Measurements from ENCODE around the gene TKFC. TPM values are rescaled to one million over a fixed set of nuclear protein-coding genes. Genes with fewer than 3 reads are reported as not detected.
"Not testable (repeated sequence)": the region's sequence is repeated elsewhere in the genome, so short reads cannot be mapped to it uniquely, and the experiment has no call there.

The TKFC gene
- total RNA-seq, 1 donor from 2014 or later = 21.2 TPM

- DNase-seq (ENCODE audit: low spot score) = no peak
Measured at GRCh38 chr11:61364012-61364675, 31.1 kb downstream of the TKFC start.

DNA sequence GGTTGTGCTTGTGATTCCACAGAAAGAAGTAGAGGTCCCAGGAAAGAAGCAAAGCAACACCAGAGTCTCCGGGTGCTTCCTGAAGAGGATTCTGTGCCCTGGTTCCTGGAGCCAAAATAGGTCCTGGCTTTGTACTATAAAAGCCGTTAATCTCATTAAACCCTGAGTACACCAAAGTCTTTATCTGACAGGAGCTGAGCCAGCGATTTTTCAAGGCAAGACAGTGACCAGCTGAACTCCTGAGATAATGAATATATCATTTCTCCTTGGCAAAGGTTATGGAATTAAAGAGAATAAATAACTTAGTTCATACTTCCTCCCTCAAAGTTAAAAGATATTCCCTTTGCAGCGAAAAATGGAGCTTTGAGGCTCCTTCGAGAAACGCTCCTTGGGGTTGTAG lies 34.4 kb downstream of the TKFC start:
- no peak for DNase-seq (ENCODE audit: low spot score)

GRCh38 chr11:61368646-61369045 lies 35.6 kb downstream of the TKFC start:
- no peak for DNase-seq (ENCODE audit: low spot score)

- DNase-seq (ENCODE audit: low spot score) = no peak
Measured at GRCh38 chr11:61369372-61370348, 36.6 kb downstream of the TKFC start.

DNA sequence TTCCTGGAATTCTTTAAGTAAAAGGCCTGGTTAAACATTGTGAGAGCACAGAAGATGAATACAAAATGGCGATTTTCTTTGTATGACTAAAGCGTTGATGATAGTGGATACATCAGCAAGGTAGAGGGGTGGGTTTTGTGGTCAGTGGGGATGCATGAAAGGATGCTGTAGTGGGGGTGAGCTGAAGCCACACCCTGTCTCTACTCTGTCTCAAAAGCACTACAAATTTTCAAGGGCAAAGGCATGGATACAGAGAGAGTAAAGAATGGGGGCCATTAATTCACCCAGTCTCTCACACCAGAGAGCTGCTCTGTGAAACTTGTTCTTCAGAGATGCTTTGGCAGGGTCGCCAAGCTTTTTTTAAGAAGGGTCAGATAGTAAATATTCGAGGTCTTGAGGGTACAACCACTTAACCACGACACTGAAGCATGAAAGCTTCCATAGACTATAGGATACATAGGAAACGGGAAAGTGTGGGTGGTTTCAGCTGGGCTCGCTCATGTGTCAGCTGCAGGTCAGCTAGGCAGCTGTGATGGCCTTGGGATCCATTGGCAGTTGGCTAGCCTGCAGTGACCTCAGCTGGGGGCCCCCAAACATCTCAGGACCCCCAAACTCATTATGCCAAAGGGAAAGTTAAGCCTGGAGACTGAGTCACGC lies 37.4 kb downstream of the TKFC start:
- no peak for DNase-seq (ENCODE audit: low spot score)

- DNase-seq (ENCODE audit: low spot score) = no peak
Measured at GRCh38 chr11:61372659-61373420, 39.8 kb downstream of the TKFC start.

GRCh38 chr11:61375761-61376108 lies 42.7 kb downstream of the TKFC start:
- DNase-seq (ENCODE audit: low spot score) = no peak

DNA sequence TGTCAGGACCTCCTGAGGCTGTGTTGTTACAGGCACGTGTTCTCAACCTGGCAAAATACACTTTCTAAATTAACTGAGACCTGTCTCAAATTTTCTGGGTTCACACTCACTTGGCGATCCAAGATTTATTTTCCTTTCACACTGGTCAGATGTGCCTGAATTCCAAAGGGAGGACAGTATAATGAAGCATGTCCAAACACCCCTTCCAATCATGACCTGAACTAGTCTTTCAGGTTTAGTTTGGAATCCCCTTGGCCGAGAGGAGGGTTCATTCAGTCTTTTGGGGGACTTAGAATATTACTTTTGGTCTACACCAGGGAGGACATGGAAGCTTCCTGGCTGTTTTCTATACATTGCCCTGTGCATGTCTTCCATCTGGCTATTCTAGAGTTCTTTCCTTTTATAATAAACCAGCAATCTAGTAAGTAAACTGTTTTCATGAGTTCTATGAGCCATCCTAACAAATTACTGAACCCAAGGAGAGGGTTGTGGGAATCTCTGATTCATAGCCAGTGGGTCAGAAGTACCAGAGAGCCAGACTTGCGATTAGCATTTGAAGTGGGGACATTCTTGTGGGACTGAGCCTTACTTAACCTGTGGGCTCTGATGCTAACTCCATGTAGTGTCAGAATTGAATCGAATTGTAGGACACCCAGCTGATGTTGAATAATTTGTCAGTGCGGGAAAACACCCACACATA lies 44.6 kb downstream of the TKFC start:
- no peak for DNase-seq (ENCODE audit: low spot score)

- DNase-seq (ENCODE audit: low spot score) = no peak
Measured at GRCh38 chr11:61378713-61379313, 45.8 kb downstream of the TKFC start.

- DNase-seq (ENCODE audit: low spot score) = no peak
Measured at GRCh38 chr11:61380884-61381283, 47.9 kb downstream of the TKFC start.

DNA sequence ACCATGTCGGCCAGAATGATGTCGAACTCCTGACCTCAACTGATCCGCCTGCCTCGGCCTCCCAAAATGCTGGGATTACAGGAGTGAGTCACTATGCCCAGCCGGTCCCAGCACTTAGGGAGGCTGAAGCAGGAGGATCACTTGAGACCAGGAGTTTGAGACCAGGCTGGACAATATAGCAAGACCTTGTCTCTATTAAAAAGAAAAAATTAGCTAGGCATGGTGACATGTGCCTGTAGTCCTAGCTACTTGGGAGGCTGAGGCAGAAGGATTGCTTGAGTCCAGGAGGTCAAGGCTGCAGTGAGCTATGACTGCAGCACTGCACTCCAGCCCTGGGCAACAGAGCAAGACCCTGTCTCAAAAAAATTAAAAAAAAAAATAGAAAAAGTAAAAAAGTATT lies 50.8 kb downstream of the TKFC start:
- DNase-seq (ENCODE audit: low spot score) = not testable (repeated sequence)

DNA sequence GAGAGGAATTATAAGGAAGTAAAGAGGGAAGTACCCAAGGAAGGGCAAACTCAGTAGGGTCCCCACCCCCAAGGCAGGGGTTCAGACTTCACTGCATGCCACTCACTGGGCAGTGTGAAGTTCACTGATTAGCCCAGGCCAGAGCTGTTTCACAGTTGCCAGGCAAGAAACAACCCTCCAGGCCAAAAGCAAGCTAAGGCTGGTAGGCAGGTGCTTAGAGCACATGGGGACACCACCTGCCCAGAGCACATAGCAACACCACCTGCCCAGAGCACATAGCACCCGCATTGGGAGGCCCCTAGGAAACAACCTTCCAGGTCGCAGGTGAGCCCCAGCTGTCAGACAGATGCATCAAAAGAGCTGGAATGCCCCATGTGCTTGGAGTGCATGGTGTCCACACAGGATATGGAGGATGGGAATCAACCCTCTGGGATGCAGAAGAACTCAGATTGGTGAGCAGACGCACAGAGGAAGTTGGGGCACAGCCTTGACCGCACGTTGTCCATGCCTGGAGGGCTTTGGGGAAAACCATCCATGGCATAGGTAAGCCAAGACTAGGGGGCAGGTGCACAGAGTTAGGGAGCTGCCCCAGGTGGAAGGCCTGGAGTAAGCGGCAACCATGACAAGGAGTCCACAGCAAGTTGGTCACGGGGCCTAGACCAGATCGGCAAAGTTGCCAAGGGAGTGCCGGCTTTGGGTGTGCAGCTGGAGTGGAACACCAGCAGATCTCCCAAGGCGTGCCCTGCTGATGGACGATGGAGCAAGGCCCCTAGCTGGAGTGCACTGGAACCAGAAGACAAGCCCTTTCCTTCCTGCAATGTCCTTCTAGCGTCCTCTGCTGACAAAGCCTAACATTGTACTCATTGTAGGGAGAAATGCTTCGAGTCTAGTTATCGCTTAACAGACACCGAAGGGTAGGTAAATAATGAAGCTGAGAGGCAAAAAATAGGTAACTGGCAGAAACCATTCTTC lies 51.5 kb downstream of the TKFC start:
- no peak for DNase-seq (ENCODE audit: low spot score)

DNA sequence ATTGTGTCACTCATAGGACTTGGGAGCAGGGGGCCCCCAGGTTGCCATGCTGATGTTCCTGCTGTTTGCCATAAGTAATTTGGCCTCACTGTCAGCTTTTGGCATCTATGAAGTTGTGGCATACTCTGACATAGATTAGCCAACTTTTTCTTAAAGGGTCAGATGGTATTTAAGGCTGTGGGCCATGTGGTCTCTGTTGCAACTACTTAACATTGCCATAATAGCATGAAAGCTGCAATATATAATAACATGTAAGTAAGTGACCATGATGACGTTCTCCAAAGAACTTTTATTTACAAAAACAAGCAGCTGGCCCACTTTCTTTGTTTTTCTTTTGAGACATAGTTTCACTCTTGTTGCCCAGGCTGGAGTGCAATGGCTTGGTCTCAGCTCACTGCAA lies 57.1 kb downstream of the TKFC start:
- DNase-seq (ENCODE audit: low spot score) = no peak

DNA sequence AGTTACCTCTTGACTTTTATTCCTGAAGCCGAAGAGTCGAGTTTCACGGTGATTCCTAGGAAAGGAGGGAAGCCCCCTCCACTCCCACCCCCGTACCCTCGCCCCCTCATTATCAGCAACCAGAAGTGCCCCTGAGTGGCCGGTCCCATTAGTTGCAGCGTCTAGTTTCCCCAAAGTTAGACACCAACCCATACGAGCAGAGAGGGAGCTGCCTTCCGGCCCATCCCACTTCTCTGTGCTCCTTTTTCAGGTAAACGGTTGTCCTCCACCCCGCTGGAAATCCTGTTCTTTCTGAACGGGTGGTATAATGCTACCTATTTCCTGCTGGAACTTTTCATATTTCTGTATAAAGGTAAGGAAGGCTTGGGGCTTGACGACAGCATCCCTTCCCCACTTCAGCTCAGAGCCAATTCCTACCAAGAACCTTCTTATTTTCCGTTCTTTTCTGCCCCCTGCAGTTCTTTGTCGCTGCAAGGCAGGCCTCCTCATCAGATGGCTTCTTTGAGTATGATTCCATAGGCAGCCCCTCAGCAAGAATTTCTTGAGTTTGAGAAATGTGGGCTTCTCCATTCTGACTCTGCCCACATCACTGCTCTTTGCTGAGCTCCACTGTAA lies 60.1 kb downstream of the TKFC start:
- no peak for DNase-seq (ENCODE audit: low spot score)

Measured in mesenteric fat pad (tissue), 1 donor.